Activated T-helper 1 cell treated with anti-CD3 and anti-CD28 coated beads, Interleukin-12 subunit alpha, Interleukin-12 subunit beta, Interleukin-2, Interleukin-4 antibody, amounts not matched to agents 30 ng/mL and 10 ng/mL and 1 ng/mL, durations not matched to agents 14 hours and 24 hours and 36 hours (primary cell): Measurements from ENCODE around the gene AIFM2. TPM values are rescaled to one million over a fixed set of nuclear protein-coding genes. Genes with fewer than 3 reads are reported as not detected.
"Not testable (repeated sequence)": the region's sequence is repeated elsewhere in the genome, so short reads cannot be mapped to it uniquely, and the experiment has no call there.

Experiments
- DNase-seq: peaks from one replicate; pipeline ENCODE4 v3.0.0; 2021; ENCODE audit warnings: low spot score
- H3K27ac Mint-ChIP-seq: one replicate; pipeline ENCODE4 v1.8.0; 2021; ENCODE audit warnings: mild to moderate bottlenecking, mixed read lengths
- H3K27me3 Mint-ChIP-seq: one replicate; pipeline ENCODE4 v1.8.0; 2022; ENCODE audit warnings: mild to moderate bottlenecking, moderate library complexity, mixed read lengths; ENCODE audit not compliant: insufficient read depth
- H3K36me3 Mint-ChIP-seq: one replicate; pipeline ENCODE4 v1.8.0; 2021; ENCODE audit warnings: low read depth, mixed read lengths
- H3K4me1 Mint-ChIP-seq: one replicate; pipeline ENCODE4 v1.8.0; 2021; ENCODE audit warnings: low read depth, mixed read lengths
- H3K4me3 Mint-ChIP-seq: one replicate; pipeline ENCODE4 v1.8.0; 2021; ENCODE audit warnings: mild to moderate bottlenecking, moderate library complexity, mixed read lengths
- H3K9me3 Mint-ChIP-seq: one replicate; pipeline ENCODE4 v1.8.0; 2021; ENCODE audit warnings: mixed read lengths
- intact Hi-C: fragments of 100-400 bp; cut with micrococcal nuclease; formaldehyde crosslinking; loops from one replicate; pipeline ENCODE4 v1.15.1; 2024
- total RNA-seq: library from RNA; stranded (reverse); gene quantifications from 2 replicates; pipeline ENCODE4 v1.2.3, GENCODE V29; 2022

Gene AIFM2
- total RNA-seq, 1 donor from 2014 or later = 7.3 TPM

GRCh38 chr10:70125918-70126552, 6.6 kb downstream of the AIFM2 start:
- intact Hi-C loops = no loop called here
- H3K27me3 Mint-ChIP-seq = no peaks in the 10 kb centered on the region

GRCh38 chr10:70124918-70125317, 7.7 kb downstream of the AIFM2 start:
- intact Hi-C loops = no loop called here
- no peaks in the 10 kb centered on the region for H3K27me3 Mint-ChIP-seq
- H3K4me1 Mint-ChIP-seq = no peaks in the 10 kb centered on the region
- no peak overlapping the region for H3K4me3 Mint-ChIP-seq
- peaks cover 1% of the 10 kb centered on the region for H3K36me3 Mint-ChIP-seq
- H3K27ac Mint-ChIP-seq = no peak overlapping the region
- no peak for DNase-seq
- H3K9me3 Mint-ChIP-seq = no peaks in the 10 kb centered on the region

More at GRCh38 chr10:70125918-70126552, 6.6 kb downstream of the AIFM2 start:
- Mint-ChIP-seq H3K4me3 (no peak overlapping the region), H3K36me3 (peaks cover 1% of the 10 kb centered on the region), H3K27ac (no peak overlapping the region), H3K9me3 (no peaks in the 10 kb centered on the region), H3K4me1 (no peaks in the 10 kb centered on the region)
- no peak for DNase-seq

GRCh38 chr10:70124415-70124814, 8.2 kb downstream of the AIFM2 start:
- Mint-ChIP-seq H3K27me3 (no peaks in the 10 kb centered on the region), H3K36me3 (peaks cover 1% of the 10 kb centered on the region), H3K27ac (no peak overlapping the region), H3K4me1 (no peaks in the 10 kb centered on the region), H3K4me3 (no peak overlapping the region), H3K9me3 (no peaks in the 10 kb centered on the region)
- intact Hi-C loops = no loop called here
- no peak for DNase-seq

GRCh38 chr10:70123817-70124216, 8.8 kb downstream of the AIFM2 start:
- no peak for DNase-seq
- no peaks in the 10 kb centered on the region for H3K4me1 Mint-ChIP-seq
- H3K27me3 Mint-ChIP-seq = no peaks in the 10 kb centered on the region
- H3K27ac Mint-ChIP-seq = no peak overlapping the region
- no peaks in the 10 kb centered on the region for H3K9me3 Mint-ChIP-seq
- peaks cover 1% of the 10 kb centered on the region for H3K36me3 Mint-ChIP-seq
- no peak overlapping the region for H3K4me3 Mint-ChIP-seq
- intact Hi-C loops = no loop called here

- H3K4me3 Mint-ChIP-seq, intact Hi-C loops, H3K4me1 Mint-ChIP-seq, DNase-seq, H3K27ac Mint-ChIP-seq, H3K27me3 Mint-ChIP-seq, H3K9me3 Mint-ChIP-seq, H3K36me3 Mint-ChIP-seq: not testable (repeated sequence)
Measured at GRCh38 chr10:70123166-70123565, 9.5 kb downstream of the AIFM2 start.

GRCh38 chr10:70122742-70123141, 9.9 kb downstream of the AIFM2 start:
- Mint-ChIP-seq H3K27me3 (no peaks in the 10 kb centered on the region), H3K27ac (no peak overlapping the region)
- intact Hi-C loops = no loop called here

GRCh38 chr10:70121281-70121949, 11.2 kb downstream of the AIFM2 start:
- peaks cover 3% of the 10 kb centered on the region for H3K4me1 Mint-ChIP-seq
- H3K27ac Mint-ChIP-seq = no peak overlapping the region
- H3K36me3 Mint-ChIP-seq = peaks cover 1% of the 10 kb centered on the region
- no peaks in the 10 kb centered on the region for H3K27me3 Mint-ChIP-seq
- no peak overlapping the region for H3K4me3 Mint-ChIP-seq
- no peak for DNase-seq
- intact Hi-C loops = no loop called here
- H3K9me3 Mint-ChIP-seq = no peaks in the 10 kb centered on the region

More at GRCh38 chr10:70122742-70123141, 9.9 kb downstream of the AIFM2 start:
- no peaks in the 10 kb centered on the region for H3K9me3 Mint-ChIP-seq
- DNase-seq = no peak
- no peak overlapping the region for H3K4me3 Mint-ChIP-seq
- H3K36me3 Mint-ChIP-seq = peaks cover 1% of the 10 kb centered on the region
- H3K4me1 Mint-ChIP-seq = no peaks in the 10 kb centered on the region

GRCh38 chr10:70120417-70120816, 12.2 kb downstream of the AIFM2 start:
- Mint-ChIP-seq H3K27ac (no peak overlapping the region), H3K4me3 (no peak overlapping the region)

GRCh38 chr10:70119623-70120022, 13.0 kb downstream of the AIFM2 start:
- H3K27ac Mint-ChIP-seq = no peak overlapping the region
- H3K36me3 Mint-ChIP-seq = no peaks in the 10 kb centered on the region
- H3K4me1 Mint-ChIP-seq = peaks cover 8% of the 10 kb centered on the region
- H3K9me3 Mint-ChIP-seq = no peaks in the 10 kb centered on the region
- no peak overlapping the region for H3K4me3 Mint-ChIP-seq
- peaks cover 2% of the 10 kb centered on the region for H3K27me3 Mint-ChIP-seq
- intact Hi-C loops = no loop called here
- no peak for DNase-seq

More at GRCh38 chr10:70120417-70120816, 12.2 kb downstream of the AIFM2 start:
- no peak for DNase-seq
- Mint-ChIP-seq H3K36me3 (peaks cover 1% of the 10 kb centered on the region), H3K4me1 (peaks cover 8% of the 10 kb centered on the region), H3K27me3 (peaks cover 2% of the 10 kb centered on the region), H3K9me3 (no peaks in the 10 kb centered on the region)
- intact Hi-C loops = no loop called here

GRCh38 chr10:70119197-70119596, 13.4 kb downstream of the AIFM2 start:
- intact Hi-C loops = no loop called here
- H3K36me3 Mint-ChIP-seq = no peaks in the 10 kb centered on the region
- no peak overlapping the region for H3K4me3 Mint-ChIP-seq
- no peaks in the 10 kb centered on the region for H3K9me3 Mint-ChIP-seq
- peaks cover 2% of the 10 kb centered on the region for H3K27me3 Mint-ChIP-seq
- no peak overlapping the region for H3K27ac Mint-ChIP-seq
- H3K4me1 Mint-ChIP-seq = peaks cover 8% of the 10 kb centered on the region
- no peak for DNase-seq

GRCh38 chr10:70118196-70118595, 14.4 kb downstream of the AIFM2 start:
- Mint-ChIP-seq H3K9me3 (no peaks in the 10 kb centered on the region), H3K4me1 (peaks cover 8% of the 10 kb centered on the region), H3K4me3 (no peak overlapping the region), H3K36me3 (no peaks in the 10 kb centered on the region), H3K27ac (no peak overlapping the region), H3K27me3 (peaks cover 2% of the 10 kb centered on the region)
- no peak for DNase-seq
- intact Hi-C loops = no loop called here

GRCh38 chr10:70117646-70118045, 15.0 kb downstream of the AIFM2 start:
- Mint-ChIP-seq H3K27ac (no peak overlapping the region), H3K4me3 (no peak overlapping the region), H3K36me3 (no peaks in the 10 kb centered on the region), H3K9me3 (no peaks in the 10 kb centered on the region), H3K27me3 (peaks cover 2% of the 10 kb centered on the region), H3K4me1 (peaks cover 8% of the 10 kb centered on the region)
- intact Hi-C loops = loop anchor here (2.0 kb wide), 1 partner anchor 15 kb away; the partner anchor contains the start of gene AIFM2
- DNase-seq = no peak

- no peak overlapping the region for H3K4me3 Mint-ChIP-seq
- H3K27ac Mint-ChIP-seq = no peak overlapping the region
- H3K4me1 Mint-ChIP-seq = peaks cover 8% of the 10 kb centered on the region
- intact Hi-C loops = loop anchor here (1.0 to 2.0 kb wide), 3 partner anchors 17 to 248 kb away; partner anchors contain the start of genes AIFM2 and TYSND1
- no peaks in the 10 kb centered on the region for H3K9me3 Mint-ChIP-seq
- H3K36me3 Mint-ChIP-seq = no peaks in the 10 kb centered on the region
- H3K27me3 Mint-ChIP-seq = peaks cover 2% of the 10 kb centered on the region
- DNase-seq = peak; percentile 41
Measured at GRCh38 chr10:70115948-70116682, 16.5 kb downstream of the AIFM2 start.
